Mesothelial cell of epicardium (in vitro differentiated cells): ENCODE data around the gene CGNL1. TPM values are rescaled to one million over a fixed set of nuclear protein-coding genes. Genes with fewer than 3 reads are reported as not detected.

Experiments used
- DNase-seq, 2 experiments: peaks; one replicate each; pipeline ENCODE4 v3.0.0; 2021; ENCODE audit warnings: low spot score in 2 of 2; ENCODE audit not compliant: unreplicated experiment in 2 of 2
- H3K27ac Mint-ChIP-seq: 2 replicates; pipeline ENCODE4 v1.8.0; 2021; ENCODE audit warnings: mixed read lengths
- H3K27me3 Mint-ChIP-seq: 2 replicates; pipeline ENCODE4 v1.8.0; 2021; ENCODE audit warnings: low read depth, mixed read lengths
- H3K36me3 Mint-ChIP-seq: 2 replicates; pipeline ENCODE4 v1.8.0; 2021; ENCODE audit warnings: mixed read lengths
- H3K4me1 Mint-ChIP-seq: 2 replicates; pipeline ENCODE4 v1.8.0; 2021; ENCODE audit warnings: mixed read lengths
- H3K4me3 Mint-ChIP-seq: 2 replicates; pipeline ENCODE4 v1.8.0; 2021; ENCODE audit warnings: mild to moderate bottlenecking, moderate library complexity, mixed read lengths
- H3K9me3 Mint-ChIP-seq: 2 replicates; pipeline ENCODE4 v1.8.0; 2021; ENCODE audit warnings: mixed read lengths
- CTCF ChIP-seq: fragments of 200-600 bp; sonication (generic); IDR thresholded peaks from one replicate; pipeline ENCODE4 v1.5.0; 2021; ENCODE audit warnings: antibody characterized with exemption; ENCODE audit not compliant: unreplicated experiment
- total RNA-seq: library from RNA; stranded (reverse); gene quantifications from 3 replicates; pipeline ENCODE4 v1.2.1, GENCODE V29; 2021

Gene CGNL1
- total RNA-seq, 1 donor from 2014 or later: 34.1 TPM

- DNase-seq: no peak
- H3K4me1 Mint-ChIP-seq: peaks cover 33% of the 10 kb centered on the region
- H3K9me3 Mint-ChIP-seq: no peaks in the 10 kb centered on the region
- TF ChIP-seq CTCF: no peak
- no peaks in the 10 kb centered on the region for H3K36me3 Mint-ChIP-seq
- peaks cover 4% of the 10 kb centered on the region for H3K27me3 Mint-ChIP-seq
- no peak overlapping the region for H3K27ac Mint-ChIP-seq
- no peak overlapping the region for H3K4me3 Mint-ChIP-seq
Observed at GRCh38 chr15:57329582-57330367, 46.5 kb upstream of the CGNL1 start.

DNA sequence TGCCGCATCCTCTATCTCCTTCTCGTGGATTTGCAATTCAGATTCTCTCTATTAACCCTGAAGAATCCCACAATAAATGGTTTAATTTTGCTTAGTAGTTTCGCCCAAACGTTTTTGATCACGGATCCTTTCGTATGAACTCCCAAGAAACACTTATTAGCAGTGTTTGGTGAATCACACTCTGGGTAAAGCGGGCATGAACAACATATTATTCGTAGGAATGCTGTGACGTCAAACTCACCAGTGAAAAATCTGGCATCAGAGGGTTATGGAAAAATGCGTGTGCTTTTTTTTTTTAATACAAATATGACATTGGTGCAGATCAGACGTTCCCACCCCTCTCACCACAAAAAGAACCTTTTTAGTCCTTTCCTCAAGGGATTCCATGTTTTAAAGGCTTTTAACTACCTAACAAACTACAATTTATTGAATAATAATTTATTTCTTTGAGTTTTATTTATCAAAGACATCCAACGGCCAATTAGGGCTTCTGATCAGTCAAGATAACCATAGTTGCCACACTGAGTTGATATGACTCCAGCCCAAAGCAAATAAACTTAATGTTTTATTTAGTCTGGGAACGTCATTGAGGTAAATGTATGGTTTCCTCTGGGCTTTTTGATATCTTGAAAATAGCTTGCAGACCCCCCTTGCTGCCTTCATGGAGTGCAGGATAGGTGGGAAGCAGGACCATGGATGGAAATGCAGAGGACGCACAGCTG, 45.5 kb upstream of the CGNL1 start:
- no peak for TF ChIP-seq CTCF
- Mint-ChIP-seq H3K27ac (no peak overlapping the region), H3K27me3 (peaks cover 4% of the 10 kb centered on the region), H3K4me1 (peaks cover 37% of the 10 kb centered on the region), H3K9me3 (no peaks in the 10 kb centered on the region), H3K36me3 (no peaks in the 10 kb centered on the region), H3K4me3 (no peak overlapping the region)
- no peak for DNase-seq

- H3K9me3 Mint-ChIP-seq: no peaks in the 10 kb centered on the region
Observed at GRCh38 chr15:57332326-57332725, 44.0 kb upstream of the CGNL1 start.

DNA sequence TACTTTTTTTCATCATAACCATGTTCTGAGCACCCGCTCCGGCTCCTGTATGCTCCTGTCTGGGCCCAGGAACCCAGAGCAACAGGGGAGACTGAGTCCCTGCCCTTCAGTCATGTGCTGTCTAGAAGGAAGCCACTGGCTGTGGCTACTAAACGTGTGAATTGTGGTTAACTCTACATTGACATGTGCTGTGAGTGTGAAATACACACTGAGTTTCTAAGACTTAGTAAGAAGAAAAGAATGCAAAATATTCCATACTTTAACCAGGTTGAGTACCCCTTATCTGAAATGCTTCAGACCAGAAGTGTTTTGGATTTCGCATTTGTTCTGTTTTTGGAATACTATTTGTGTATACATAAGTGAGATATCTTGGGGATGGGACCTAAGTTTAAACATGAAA, 42.8 kb upstream of the CGNL1 start:
- H3K9me3 Mint-ChIP-seq: no peaks in the 10 kb centered on the region
- H3K27me3 Mint-ChIP-seq: peaks cover 1% of the 10 kb centered on the region
- H3K36me3 Mint-ChIP-seq: no peaks in the 10 kb centered on the region
- TF ChIP-seq CTCF: no peak
- peaks cover 29% of the 10 kb centered on the region for H3K4me1 Mint-ChIP-seq
- no peak overlapping the region for H3K4me3 Mint-ChIP-seq
- no peak for DNase-seq
- no peak overlapping the region for H3K27ac Mint-ChIP-seq

More at GRCh38 chr15:57332326-57332725, 44.0 kb upstream of the CGNL1 start:
- Mint-ChIP-seq H3K36me3 (no peaks in the 10 kb centered on the region), H3K27ac (no peak overlapping the region), H3K27me3 (peaks cover 4% of the 10 kb centered on the region), H3K4me1 (peaks cover 37% of the 10 kb centered on the region), H3K4me3 (no peak overlapping the region)
- TF ChIP-seq CTCF: no peak
- no peak for DNase-seq

- Mint-ChIP-seq H3K9me3 (no peaks in the 10 kb centered on the region), H3K4me1 (peaks cover 28% of the 10 kb centered on the region), H3K36me3 (no peaks in the 10 kb centered on the region), H3K27me3 (no peaks in the 10 kb centered on the region), H3K4me3 (no peak overlapping the region), H3K27ac (no peak overlapping the region)
- DNase-seq: no peak
- TF ChIP-seq CTCF: no peak
Observed at GRCh38 chr15:57334257-57334656, 42.0 kb upstream of the CGNL1 start.
